Spleen (tissue), 11 donors: Measurements from ENCODE around the gene PTPRN2. TPM values are rescaled to one million over a fixed set of nuclear protein-coding genes. Genes with fewer than 3 reads are reported as not detected.

ENCODE experiments used
- DNase-seq: peaks from one replicate; pipeline ENCODE4 v3.0.0-alpha.2; 2020
- H3K27ac ChIP-seq, 8 donors: fragments of 200-600 bp; sonication (generic) in 7 of 8; 1 replicate in 4 of 8; 2 replicates in 4 of 8; pipeline versions ENCODE4 v1.5.0 to v1.8.0; 2016 to 2021; ENCODE audit warnings: inconsistent platforms in 4 of 8, mild to moderate bottlenecking in 4 of 8, moderate library complexity in 1 of 8
- H3K27me3 ChIP-seq, 7 donors: fragments of 200-600 bp; sonication (generic) in 6 of 7; replicated peaks in 1 of 7; 1 replicate in 4 of 7; 2 replicates in 3 of 7; pipeline versions ENCODE4 v1.5.0 to v1.8.0; 2016 to 2021; ENCODE audit warnings: inconsistent platforms in 3 of 7, mild to moderate bottlenecking in 1 of 7
- H3K36me3 ChIP-seq, 6 donors: fragments of 200-600 bp; sonication (generic) in 5 of 6; 1 replicate in 4 of 6; 2 replicates in 2 of 6; pipeline versions ENCODE4 v1.5.0 to v1.8.0; 2016 to 2021; ENCODE audit warnings: inconsistent platforms in 2 of 6
- H3K4me1 ChIP-seq, 6 donors: fragments of 200-600 bp; sonication (generic) in 5 of 6; 1 replicate in 3 of 6; 2 replicates in 3 of 6; pipeline versions ENCODE4 v1.5.0 to v1.8.0; 2016 to 2021; ENCODE audit warnings: inconsistent platforms in 3 of 6
- H3K4me3 ChIP-seq, 8 donors: fragments of 200-600 bp; sonication (generic) in 7 of 8; 1 replicate in 4 of 8; 2 replicates in 4 of 8; pipeline versions ENCODE4 v1.5.0 to v1.8.0; 2016 to 2021; ENCODE audit warnings: inconsistent platforms in 4 of 8, mild to moderate bottlenecking in 4 of 8, moderate library complexity in 2 of 8
- H3K9me3 ChIP-seq, 8 donors: fragments of 200-600 bp; sonication (generic) in 7 of 8; 1 replicate in 4 of 8; 2 replicates in 4 of 8; pipeline versions ENCODE4 v1.5.0 to v1.8.0; 2016 to 2021; ENCODE audit warnings: inconsistent platforms in 4 of 8
- CTCF ChIP-seq, 11 experiments: fragments of 200-600 bp in 7 of 11; fragments of 450-650 bp in 4 of 11; sonication (generic) in 4 of 11; IDR thresholded peaks in 8 of 11; conservative IDR thresholded peaks in 3 of 11; 1 replicate in 7 of 11; 2 replicates in 4 of 11; pipeline versions ENCODE4 v1.4.0 to v1.8.0; 2016 to 2021; ENCODE audit warnings: antibody characterized with exemption in 11 of 11, inconsistent platforms in 4 of 11, mild to moderate bottlenecking in 1 of 11
- POLR2A ChIP-seq, 3 donors: fragments of 450-650 bp; IDR thresholded peaks; one replicate each; pipeline ENCODE4 v1.5.1; 2017; ENCODE audit warnings: antibody characterized with exemption in 3 of 3, mild to moderate bottlenecking in 1 of 3
- POLR2AphosphoS5 ChIP-seq, 3 donors: sonication (generic); formaldehyde crosslinking; IDR thresholded peaks; one replicate each; pipeline ENCODE4 v1.5.1; 2017; ENCODE audit warnings: antibody characterized with exemption in 3 of 3
- WGBS, 5 donors: extraction: QIAGEN DNeasy Blood & Tissue Kit in 3 of 5; methylation state at CpG; one replicate each; pipeline versions ENCODE4 v1.1.5 to v1.1.7; 2013 to 2018; 5-methylcytosine and 5-hydroxymethylcytosine counted together
- intact Hi-C: fragments of 100-400 bp; cut with DNase I; formaldehyde crosslinking; loops from one replicate; pipeline ENCODE4 v1.15.0; 2023; ENCODE audit warnings: low total_unique reads
- polyA plus RNA-seq, 3 donors: library from polyadenylated mRNA; stranded (reverse); fragments of 200-250 nt; gene quantifications; one replicate each; pipeline ENCODE4 v1.2.1, GENCODE V29; 2013
- total RNA-seq, 7 donors: library from RNA; depleted of rRNA in 3 of 7; stranded (reverse); fragments of >200 nt in 3 of 7; fragmentation: NEBNext Ultra II Directional in 4 of 7; extraction: Animal tissue kit (Norgen Biotek cat#: 25700) in 4 of 7; gene quantifications; one replicate each; pipeline versions ENCODE4 v1.1.0 to v1.2.1, GENCODE V29; 2016 to 2021
- donor health status: healthy with polysubstance abuse.
- donor health status: DM: no; HTN: no; CAD: no; lungs with moderate emphysema.
- donor health status: DM: no; HTN: no; CAD: no.
- donor health status: Bipolar disorder and iron deficiency.
- donor health status: healthy.
- donor health status: DM: no; HTN: no; CAD: no.
- donor health status: DM: yes; HTN: yes; CAD: no.

The PTPRN2 gene
- total and polyA plus RNA-seq, 10 donors, result 7.0 to 22.8 (median 16.8) TPM

DNA sequence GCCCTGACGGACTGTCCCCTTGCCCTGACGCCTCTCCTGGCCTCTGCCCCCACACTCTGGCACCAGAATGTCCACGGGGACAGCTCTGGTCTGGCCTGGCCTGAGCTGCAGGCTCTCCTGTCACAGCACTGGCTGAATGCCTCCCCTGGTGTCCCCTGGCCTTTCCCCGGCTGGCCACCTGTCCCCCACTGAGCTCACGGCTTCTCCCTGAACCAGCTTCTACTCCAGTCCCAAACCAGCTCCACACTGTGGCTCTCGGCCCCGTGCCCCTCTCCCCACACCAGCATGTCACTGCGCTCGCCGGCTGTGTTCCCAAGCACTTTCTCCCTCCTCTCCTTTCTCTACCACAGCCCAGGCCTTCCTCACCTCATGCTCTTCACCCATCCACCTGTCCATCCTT is 864.4 kb downstream of the PTPRN2 start:
- Histone ChIP-seq H3K4me1 (no peaks in the 10 kb centered on the region), H3K27ac (no peak overlapping the region), H3K4me3 (no peak overlapping the region), H3K36me3 (no peaks in the 10 kb centered on the region), H3K9me3 (no peaks in the 10 kb centered on the region), H3K27me3 (peaks cover 0 to 32% (median 0%) of the 10 kb centered on the region in 7 donors)
- WGBS, 5 donors, result 69 to 83% (median 76%) methylated on average over 10 of the region's 10 CpGs
- TF ChIP-seq POLR2AphosphoS5 (IDR thresholded peaks at IDR 0.05) (no peak), CTCF (IDR thresholded peaks at IDR 0.05 in 8 of 11, conservative IDR thresholded peaks at IDR 0.05 in 3 of 11) (no peak), POLR2A (IDR thresholded peaks at IDR 0.05) (no peak)
- no peak for DNase-seq
- intact Hi-C loops, result no loop called here

DNA sequence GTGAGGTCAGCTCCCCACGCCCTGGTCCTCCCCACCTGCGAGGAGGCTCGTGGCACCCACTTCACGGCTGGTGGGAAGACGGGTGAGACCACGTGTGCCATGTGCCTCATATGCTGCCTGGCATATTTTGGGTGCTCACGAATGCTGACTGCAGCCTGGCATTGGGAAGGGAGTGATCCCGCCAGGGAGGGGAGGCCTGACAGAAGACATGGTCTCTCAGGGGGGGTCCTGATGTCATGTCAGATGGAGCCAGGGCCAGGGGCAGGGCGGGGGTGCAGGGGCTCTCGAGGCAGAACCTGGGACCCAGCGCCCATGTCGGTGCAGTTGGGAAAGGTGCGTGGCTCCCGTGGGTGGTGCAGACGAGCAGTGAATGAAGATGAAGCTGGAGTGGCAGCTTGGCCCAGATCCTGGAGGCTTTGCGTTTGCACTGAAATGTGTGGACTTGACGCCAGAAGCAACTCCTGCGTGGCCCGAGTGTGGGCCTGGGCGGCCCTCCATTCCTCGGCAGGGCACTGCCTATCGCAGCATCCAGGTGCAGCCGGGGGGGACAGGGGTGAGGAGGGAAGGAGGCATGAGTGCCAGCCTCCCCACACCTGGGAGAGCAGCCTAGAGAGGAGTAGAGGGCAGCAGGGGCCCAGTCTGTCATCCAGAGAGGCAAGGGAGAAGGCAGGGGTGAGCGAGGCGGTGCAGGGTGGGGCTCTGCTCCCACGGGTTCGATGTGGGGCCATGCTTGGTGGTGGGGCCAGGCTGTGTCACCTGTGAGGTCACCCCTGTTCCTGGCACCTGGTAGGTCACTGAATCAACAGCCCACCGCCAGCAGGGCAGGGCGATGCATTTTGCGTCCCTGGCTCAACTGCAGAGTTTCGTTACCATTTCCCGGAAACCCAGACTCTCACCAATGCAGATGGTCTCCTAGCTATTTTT is 865.2 kb downstream of the PTPRN2 start:
- no peak for DNase-seq

DNA sequence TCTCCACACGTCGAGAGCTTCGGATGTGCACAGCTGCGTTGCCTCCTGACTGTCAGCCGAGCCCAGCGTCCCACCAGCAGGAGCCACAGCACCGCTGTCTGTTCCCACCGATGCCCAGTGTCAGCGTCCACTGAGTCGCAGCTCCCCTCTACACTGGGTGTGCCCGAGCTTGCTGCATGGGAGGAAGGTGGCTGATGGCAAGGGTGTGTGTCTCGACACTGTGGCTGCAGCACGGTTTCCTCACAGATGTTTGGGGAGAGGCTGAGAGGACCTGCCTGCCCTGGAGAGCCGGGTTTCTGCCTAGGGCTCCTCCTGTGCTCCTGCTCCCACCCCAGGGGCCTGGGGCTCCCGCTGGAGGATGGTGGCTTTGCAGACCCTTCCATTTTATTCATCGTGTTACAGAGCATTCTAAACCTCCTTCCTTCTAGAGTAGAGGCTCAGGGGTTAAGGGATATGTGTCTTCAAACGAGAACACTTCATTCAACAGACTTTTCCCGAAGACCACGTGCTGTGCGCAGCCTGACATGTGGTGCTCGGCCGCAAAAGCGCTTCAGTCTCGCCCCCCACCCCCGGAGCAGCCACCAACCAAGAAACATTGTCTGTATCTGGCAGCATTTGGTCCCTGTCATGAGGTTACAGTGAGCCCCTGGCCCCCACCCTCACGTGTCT is 866.0 kb downstream of the PTPRN2 start:
- WGBS, 5 donors, result 80 to 89% (median 80%) methylated on average over 26 of the region's 26 CpGs

More for the DNA sequence above, 865.2 kb downstream of the PTPRN2 start:
- WGBS, 5 donors, result 85 to 92% (median 88%) methylated on average over 29 to 32 of the region's 32 CpGs
- Histone ChIP-seq H3K27me3 (peaks cover 0 to 32% (median 0%) of the 10 kb centered on the region in 7 donors), H3K36me3 (no peaks in the 10 kb centered on the region), H3K4me1 (no peaks in the 10 kb centered on the region), H3K9me3 (no peaks in the 10 kb centered on the region), H3K4me3 (no peak overlapping the region), H3K27ac (no peak overlapping the region)
- intact Hi-C loops, result no loop called here
- TF ChIP-seq CTCF (IDR thresholded peaks at IDR 0.05 in 8 of 11, conservative IDR thresholded peaks at IDR 0.05 in 3 of 11) (no peak), POLR2AphosphoS5 (IDR thresholded peaks at IDR 0.05) (no peak), POLR2A (IDR thresholded peaks at IDR 0.05) (no peak)

More for the DNA sequence above, 866.0 kb downstream of the PTPRN2 start:
- Histone ChIP-seq H3K4me1 (no peaks in the 10 kb centered on the region), H3K27me3 (peaks cover 0 to 32% (median 0%) of the 10 kb centered on the region in 7 donors), H3K36me3 (no peaks in the 10 kb centered on the region), H3K27ac (no peak overlapping the region), H3K4me3 (no peak overlapping the region), H3K9me3 (no peaks in the 10 kb centered on the region)
- TF ChIP-seq POLR2A (IDR thresholded peaks at IDR 0.05), result no peak
- TF ChIP-seq CTCF (IDR thresholded peaks at IDR 0.05 in 8 of 11, conservative IDR thresholded peaks at IDR 0.05 in 3 of 11), result no peak
- TF ChIP-seq POLR2AphosphoS5 (IDR thresholded peaks at IDR 0.05), result no peak
- intact Hi-C loops, result no loop called here
- DNase-seq, result no peak
